HG02943 (cell line): ENCODE results near the gene PTGDR2.

Experiments
- ATAC-seq: cut with Tn5 transposase; IDR thresholded peaks from one replicate; pipeline ENCODE4 v1.9.1; 2021; ENCODE audit warnings: mild to moderate bottlenecking, low read depth, moderate library complexity; ENCODE audit not compliant: unreplicated experiment

Gene PTGDR2

DNA sequence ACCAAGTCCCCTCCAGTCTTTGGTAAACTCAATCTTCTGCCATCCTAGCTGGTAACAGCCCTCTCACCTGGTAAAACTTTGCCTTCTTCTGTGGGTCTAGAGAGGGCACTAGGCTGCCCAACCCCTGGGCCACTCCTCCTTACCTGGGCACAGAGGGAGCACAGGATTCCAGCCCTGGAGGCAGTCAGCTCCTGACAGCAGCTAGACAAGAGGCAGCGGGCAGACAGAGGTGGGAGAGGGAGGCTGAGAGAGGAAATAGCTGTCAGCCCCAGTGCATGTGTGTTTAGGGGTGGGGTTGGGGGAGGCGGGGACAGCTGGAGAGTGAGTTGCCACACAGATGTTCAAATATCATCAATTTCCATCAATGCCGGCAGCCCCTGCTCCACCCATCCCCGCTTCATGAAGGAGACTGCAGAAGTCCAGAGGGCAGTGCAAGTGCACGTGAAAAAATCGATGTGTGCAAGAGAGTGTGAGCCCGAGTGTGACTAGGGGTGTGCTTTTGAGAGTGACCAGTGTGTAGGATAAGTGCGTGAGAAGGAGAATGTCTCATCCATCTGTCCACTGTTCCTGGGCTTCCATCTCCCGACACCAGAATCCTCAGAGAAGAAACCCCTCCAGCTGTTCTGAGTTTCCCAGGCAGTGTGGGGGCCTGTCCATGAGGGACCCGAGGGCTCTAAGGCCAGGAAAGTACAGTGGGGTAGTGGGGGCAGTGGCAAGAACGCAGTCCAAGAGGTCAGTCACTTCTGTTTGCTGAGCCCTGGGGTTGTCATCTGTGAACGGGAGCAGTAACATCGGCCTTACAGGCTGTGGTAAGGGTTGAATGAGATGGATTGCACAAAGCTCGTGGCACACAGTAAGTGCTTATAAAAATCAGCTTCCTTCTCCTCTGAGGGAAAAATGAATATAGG lies at the start of gene PTGDR2:
Gene PTGDR2 (minus strand): TSS at position 225 of the 908 bp plus-strand sequence. CDS start 2,228 bp downstream, outside the sequence.
- ATAC-seq, result no peak

DNA sequence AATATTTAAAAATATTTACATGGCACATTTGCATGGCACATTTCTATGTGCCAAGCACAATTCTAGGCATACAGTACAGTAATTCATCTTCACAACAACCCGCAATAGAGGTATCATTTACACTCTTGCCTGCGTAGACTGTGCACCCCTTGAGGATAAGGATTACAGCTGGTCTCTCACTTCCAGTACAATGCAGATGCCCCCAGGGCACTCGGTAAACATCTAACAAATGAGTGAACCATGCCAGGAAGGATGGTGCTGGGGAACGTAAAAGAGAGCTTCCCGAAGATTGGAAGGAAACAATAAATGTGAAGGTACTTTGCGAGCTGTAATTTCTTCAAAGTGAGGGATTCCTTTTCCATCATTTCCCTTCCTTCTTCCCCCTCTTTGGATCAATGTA lies 49.3 kb upstream of the PTGDR2 start:
- ATAC-seq, result no peak

DNA sequence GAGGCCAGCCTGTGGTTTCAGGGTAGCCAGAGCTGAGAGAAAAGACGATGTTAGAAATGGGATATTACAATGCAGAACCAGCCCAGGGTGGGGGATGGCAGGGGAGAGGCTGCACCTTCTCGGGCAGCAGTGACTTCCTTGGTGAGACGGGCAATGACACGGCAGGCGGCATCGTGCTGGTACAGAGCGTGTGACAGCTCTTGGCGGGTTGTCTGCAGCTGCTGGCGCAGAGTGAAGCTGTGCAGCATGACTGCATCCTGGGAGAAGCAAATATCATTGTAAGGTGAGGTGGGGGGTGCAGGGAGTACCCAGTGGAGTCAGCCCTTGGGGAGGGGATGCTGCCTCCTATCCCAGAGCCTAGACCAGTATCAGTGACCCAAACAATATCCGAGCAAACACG lies 46.9 kb upstream of the PTGDR2 start:
- ATAC-seq, result no peak

DNA sequence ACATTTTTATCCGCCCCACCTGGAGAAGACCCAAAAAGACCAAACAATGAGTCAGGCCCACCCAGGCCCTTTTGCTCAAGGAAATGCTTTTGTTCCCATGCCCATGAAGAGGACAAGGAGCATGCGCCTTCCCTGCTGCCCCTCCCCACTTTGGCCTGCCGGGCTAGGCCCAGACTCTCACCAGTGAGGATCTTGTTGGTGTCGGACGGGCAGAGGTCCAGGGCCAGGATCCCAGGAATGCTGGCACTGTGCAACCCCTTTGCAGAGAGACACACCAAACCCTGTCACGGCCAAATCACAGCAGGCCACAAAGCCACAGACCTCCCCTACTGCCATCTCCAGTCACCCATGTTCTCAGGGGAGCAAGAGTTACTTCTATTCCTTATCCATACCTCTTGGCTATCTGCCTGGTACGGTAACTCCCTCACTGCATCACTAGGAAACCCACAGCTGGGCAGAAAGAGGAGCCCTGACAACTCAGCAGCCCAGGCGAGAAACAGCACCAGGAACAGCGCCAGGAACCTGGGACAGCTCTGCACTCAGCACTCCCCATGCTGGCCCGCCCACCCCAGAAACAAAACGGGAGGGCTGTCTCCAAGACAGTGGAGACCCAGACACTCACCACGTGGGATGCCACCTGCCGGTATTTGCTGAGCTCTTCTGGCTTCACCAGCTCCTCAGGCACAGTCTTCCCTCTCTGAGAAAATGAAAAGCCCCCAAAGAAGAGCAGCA lies 45.1 kb upstream of the PTGDR2 start:
- ATAC-seq, result no peak

DNA sequence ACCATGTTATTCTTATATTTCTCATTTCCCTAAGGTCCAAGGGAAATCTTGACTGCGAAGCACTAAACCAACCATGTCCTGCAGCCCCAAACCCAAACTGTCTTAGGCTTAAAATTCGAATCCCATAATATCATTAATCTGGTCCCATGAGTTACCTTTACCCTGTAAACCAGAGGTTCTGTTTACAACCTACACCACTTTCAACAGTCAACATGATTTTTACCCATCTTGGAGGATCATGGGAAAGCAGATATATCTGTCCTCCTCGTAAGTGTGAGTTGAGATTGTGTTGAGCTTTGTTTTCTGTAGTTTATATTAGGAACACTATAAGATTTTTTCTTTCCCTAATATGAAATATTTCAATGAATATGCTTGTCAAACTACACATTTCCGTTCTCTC lies 44.2 kb upstream of the PTGDR2 start:
- ATAC-seq, result no peak

DNA sequence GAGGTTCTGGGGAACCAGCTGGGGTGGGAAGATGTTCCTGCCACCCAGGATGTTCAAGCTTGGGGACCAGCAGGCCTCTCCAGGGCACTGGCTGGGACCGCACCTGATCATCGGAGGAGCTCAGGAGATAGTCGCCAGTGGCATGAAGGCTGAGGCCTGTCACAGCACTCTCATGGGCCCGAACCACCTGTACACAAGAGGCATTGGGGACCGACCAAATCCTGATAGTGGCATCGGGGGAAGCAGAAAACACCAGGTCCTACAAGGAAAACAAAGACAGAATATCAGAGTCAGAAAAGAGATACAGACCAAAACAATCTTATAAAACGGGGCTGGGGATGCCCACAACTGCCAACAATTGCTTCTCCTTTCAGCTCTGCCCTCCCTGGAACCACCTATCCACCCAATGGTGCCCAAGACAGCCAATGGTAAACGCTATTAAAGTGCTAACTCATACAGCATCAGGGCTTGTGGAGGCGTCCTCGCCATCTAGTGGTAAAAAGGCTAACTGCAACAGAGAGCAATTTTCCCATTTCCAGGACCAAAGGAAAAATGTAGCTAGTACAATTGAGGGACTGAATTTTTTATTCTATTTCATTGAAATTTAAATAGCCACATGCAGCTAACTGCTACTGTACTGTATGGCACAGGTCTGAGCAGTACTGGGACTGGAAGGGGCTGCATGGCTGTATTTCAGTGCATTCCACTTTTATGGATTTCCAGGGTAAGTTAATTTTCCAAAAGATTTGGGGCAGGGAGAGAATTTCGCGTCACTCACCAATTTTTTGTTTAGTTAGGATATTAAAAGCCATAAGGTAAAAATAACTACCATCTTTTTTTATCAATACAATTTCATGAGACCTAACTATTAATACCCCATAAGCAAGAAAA lies 43.5 kb upstream of the PTGDR2 start:
- no peak for ATAC-seq

DNA sequence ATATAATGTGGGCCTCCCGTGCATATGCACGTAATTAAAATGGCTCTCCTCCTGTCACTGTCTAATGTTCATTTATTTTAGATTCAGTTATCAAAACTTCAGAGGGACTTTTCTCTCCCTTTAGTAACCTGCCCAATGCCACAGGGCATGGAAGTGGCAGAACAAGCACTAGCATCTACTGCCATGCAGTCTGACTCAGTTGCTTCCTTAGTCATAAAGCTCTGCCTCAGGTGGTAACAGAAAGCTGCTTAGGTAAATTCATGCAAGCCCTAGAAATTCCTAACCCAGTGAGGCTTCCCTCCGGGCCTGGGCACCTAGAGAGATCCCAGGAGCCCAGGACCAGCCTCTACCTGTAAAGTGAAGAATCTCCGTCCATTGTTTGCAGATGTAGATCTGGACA lies 41.7 kb upstream of the PTGDR2 start:
- ATAC-seq, result no peak

DNA sequence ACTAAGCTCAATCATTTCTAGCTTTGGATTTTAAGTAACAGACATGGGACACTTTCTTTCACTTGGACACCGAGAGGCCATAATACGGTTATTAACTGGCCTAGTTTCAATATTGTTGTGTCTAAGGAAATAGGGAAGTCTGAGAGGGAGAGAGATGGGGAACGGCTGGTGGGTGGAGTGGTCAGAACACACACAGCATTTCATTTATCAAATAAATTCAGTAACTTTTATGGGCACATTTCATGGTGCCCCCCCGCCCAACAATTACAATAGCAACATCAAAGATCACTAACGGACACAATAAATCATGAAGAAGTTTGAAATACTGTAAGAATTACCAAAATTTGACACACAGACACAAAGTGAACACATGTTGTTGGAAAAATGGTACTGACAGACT lies 39.9 kb upstream of the PTGDR2 start:
- no peak for ATAC-seq

DNA sequence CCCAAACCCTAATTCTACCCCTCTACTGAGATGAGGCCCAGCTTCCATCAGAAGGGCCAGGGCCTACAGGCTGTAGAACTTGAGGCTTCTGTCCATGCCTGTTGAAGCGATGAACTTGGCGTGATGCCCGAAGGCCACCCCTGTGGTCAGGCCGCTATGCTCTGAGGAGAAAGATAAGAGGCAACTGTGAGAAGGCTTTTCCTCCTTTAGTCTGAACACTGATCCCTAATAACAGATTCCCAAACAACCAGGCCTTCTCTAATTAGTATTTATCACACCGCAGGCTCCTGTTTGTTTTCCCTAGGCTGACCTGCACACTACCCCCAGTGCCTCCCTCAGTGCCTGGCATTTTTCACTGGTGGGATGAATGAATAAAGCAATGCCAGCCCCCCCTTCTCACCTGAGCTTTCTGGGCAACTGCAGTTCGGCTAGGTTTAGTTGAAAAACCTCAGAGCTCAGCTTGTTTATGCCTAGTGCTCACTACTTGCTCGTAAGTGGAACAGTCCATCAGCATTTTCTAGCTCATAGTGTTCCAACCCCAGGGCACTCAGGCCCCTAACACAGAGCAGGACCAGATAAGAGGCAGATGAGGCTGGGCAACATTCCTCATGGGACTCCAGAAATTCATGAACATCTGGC lies 35.5 kb upstream of the PTGDR2 start:
- ATAC-seq, result no peak

DNA sequence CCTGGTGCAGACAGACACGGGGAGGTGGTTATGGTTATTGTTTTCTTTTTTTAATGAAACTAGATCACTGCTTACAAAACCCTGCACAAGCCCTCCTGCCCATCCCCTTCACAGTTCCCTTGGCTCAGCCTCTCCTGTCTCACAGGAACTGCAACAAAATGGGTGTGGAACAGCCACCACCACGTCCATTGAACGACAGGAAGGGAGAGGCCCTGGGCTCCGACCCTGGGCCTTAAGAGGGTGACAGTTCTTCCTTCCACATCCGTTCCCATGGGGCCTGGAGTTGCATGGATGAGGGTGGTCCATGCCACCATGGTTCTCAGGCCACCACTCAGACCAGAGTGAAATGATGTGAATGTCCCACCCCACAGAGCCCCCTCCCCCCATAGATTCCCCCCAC lies 34.9 kb upstream of the PTGDR2 start:
- no peak for ATAC-seq

DNA sequence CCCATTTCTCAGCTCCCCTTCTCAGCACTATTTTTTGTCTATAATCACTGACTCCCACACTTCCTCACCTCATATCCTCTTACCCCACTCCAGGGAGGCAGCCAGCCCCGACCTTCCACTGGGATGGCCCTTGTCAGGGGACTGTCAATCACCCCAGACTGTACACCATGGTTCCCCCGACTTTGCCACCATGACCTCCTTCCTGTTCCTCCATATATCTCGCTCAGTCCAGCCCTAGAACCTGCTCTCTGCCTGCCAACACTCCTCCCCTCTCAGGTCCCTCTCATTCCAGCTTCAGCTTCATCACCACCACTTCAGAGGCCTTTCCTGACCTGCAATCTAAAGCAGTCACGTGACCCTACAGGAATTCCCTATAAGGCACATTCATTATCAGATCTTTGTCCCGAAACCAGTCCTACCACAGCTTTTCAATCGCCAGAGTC lies 34.1 kb upstream of the PTGDR2 start:
- no peak for ATAC-seq

DNA sequence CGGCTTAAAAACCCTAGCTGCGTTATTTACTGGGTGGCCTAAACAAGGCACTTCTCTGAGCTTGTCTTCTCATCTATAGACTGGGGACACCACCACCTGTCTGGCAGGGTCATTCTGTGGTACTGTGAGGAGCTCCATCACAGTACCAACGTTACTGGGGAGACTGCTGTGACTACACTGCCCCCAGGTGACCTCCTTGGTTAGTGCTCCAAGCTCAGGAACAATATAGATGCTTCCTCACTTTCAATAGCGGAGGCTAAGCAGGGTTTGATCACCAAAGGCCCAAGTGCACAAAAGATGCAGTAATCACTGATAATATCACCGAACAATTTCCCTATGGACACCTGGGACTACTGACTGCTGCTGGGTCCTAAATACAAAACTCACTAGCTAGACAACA lies 31.8 kb upstream of the PTGDR2 start:
- no peak for ATAC-seq

DNA sequence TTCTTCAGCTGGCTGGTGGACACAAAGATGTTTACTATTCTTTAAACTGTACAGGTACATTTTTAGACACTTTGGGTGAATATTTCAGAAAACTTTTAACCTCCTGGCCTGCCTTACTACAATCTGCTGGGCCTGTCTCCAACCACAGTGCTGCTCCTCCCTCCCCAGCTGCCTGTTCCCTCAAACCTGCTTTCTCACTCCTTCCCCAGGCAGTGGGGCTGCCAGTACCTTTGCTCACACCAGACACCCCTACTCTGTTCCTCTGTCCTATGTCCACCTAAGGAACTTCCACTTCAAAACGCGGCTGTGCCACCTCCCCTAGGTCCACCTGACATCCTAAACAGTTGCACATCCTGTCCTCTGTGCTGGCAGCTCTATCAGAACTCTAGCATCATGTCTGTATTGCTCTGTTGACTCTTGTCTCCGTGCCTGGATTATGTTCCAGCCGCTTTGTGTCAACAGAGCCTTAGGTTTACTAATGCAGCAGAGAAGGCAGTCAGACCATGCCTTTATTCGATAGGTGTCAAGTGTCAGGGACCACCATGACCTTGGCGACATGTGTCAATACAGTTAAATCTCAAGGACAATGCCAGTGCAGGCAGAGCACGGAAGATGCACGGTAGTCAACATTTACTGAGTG lies 25.0 kb upstream of the PTGDR2 start:
- no peak for ATAC-seq

DNA sequence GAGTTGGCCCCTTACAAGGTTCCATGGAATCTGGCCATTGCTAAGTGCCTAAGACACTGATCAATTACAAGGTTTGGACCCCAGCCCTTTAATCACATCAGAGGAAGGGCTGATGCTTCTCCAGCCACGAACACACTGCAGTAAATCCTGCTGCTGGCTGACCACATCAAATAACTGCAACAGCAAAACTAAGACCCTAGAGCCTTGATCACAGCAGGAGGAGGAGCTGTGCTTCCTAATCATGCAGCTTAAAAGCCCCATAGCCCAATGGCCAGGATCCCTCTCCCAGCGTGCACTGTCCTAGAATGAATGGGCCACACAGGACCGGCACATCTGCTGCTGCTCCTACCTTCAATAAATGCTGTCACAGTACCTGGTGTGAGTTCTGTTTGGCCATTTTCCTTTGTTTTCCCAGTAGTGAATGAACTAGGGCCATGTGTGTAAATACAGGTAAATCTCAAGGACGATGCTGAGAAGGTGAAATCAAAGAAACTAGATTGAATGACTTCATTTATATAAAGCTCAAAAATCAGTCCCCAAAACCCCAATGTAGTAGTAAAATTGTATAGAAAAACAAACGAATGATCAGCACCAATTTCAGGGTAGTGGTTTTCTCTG lies 24.3 kb upstream of the PTGDR2 start:
- ATAC-seq, result no peak

DNA sequence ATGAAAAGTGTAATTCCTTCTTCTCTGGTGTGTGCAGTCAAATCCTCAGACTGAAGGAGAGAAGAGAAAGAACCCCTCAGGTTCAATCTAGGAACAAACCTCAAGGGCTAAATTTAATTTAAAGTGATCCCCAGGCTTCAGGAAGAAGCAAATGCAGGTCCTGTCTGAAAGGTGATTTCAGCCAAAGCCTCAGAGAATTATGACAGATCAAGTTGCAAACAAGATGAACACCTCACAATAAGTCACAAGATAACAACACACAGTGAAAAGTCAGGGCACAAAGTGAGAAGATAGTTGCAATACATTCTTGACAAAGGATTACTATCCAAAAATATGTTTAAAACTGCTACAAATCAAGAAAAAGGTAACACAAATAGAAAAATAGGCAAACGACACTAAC lies 23.4 kb upstream of the PTGDR2 start:
- no peak for ATAC-seq

DNA sequence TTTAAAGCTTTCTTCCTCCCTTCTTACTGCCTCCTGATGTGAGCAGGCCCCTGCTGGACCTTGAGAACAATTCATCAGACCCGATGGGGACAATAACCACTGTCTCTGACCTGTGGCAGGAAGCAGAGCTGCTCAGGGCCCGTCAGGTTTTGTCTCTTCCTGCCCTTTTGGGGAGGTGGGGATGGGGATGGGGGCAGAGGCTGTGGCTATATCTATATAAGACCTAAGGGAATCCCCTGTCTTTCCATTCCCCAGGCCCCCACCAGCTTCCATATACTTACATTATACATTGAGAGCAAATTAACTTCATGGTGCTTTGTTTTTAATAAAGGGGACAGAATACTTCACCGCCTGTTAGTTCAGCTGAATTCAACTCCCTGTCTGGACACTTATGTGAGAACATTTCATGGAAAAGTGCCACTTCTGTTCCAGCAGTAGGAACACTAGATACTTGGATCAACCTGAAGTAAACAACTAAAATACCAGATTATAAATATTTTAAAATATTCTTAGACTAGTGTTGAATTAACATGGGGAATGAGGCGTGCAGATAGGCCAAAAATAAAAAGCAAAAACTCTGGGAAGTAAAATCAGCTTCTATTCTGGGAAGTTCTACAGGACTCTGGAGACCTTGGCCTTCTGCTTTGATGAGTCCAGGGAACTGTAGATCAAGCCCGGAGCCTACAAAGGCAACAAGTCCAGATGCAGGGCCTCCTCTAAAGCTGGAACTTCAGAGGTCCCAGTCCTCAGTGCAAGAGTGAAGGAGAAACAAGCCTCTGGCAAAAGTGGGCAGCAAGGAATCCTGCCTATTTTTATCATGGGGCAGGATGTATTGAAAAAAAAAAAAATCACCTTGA lies 22.7 kb upstream of the PTGDR2 start:
- ATAC-seq, result no peak

DNA sequence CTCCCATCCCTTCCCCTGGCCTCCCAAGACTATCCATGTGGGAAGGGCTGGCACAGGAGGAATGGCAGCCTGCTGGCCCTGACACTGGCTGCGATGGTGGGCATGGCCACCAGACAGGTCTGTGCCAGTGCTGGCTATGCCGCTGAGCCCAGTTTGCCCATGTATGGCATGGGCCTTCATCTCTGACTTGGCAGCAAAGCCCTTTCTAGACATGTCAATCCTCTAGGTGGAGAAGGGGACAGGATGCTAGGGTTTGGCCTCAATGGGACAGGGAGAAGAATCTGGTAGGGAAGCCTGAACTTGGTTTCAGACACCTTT lies 20.4 kb upstream of the PTGDR2 start:
- ATAC-seq, result no peak

DNA sequence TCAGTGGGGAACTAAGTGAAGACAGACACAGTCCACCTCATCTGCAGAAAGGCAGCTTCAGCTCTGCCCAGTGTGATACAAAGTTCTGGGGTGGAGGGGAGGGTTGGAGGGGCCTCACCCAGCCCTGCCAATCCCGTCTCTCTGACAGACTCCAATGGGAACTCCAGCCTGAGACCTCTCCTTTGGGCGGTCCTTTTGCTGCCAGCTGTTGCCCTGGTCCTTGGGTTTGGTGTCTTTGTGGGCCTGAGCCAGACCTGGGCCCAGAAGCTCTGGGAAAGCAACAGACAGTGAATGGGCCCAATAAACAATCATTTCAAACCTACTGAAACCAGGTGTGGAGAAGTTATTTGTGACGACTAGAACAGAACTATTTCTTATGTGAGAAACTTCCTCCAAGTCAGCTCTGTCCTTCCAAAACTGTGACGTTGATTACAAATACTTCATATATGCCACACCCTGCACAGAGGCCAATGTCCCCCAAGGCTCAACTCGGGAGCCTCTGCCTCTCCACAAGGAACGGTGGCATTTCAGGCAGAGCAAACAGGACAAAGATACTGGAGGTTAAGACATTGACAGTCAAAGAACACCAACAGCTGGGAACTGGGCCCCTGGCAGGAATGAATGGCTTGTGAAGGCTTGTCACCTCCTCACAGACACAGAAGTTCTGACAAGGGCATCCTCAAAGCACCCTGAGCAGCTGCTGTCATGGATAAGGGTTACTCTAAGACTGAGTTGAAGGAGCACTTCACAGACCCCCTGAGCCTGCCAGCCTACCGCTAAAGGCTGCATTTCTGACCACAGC lies 19.8 kb upstream of the PTGDR2 start:
- ATAC-seq, result no peak
